ENCODE measurements around the gene RGS12. TPM values are rescaled to one million over a fixed set of nuclear protein-coding genes. Genes with fewer than 3 reads are reported as not detected.

RGS12 gene
- polyA plus RNA-seq, 2 donors = 54.3 to 62.9 TPM

DNA sequence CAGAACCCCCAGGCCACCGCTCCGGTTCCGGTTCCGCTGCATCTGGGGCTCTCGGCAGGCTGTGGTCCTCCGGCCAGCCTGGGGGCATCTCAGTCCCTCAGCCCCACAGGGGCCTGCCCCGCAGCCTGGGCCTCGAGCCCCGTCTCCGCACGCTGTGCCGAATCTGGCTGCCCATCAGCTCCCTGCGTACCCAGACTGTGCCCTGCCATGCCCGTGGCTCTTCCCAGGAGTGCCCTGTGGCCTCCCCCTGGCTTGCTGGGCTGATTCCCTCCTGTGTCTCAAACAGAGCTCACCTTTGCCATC, 44.7 kb upstream of the RGS12 start:
- Histone ChIP-seq H3K27ac (ENCODE audit: low read depth in 2 of 2, low read length in 1 of 2) (no peak overlapping the region), H3K4me3 (ENCODE audit: low read depth in 1 of 2, low read length in 2 of 2) (no peak overlapping the region)
- WGBS, 2 donors = 90 to 95% methylated on average over 10 to 14 of the region's 14 CpGs

DNA sequence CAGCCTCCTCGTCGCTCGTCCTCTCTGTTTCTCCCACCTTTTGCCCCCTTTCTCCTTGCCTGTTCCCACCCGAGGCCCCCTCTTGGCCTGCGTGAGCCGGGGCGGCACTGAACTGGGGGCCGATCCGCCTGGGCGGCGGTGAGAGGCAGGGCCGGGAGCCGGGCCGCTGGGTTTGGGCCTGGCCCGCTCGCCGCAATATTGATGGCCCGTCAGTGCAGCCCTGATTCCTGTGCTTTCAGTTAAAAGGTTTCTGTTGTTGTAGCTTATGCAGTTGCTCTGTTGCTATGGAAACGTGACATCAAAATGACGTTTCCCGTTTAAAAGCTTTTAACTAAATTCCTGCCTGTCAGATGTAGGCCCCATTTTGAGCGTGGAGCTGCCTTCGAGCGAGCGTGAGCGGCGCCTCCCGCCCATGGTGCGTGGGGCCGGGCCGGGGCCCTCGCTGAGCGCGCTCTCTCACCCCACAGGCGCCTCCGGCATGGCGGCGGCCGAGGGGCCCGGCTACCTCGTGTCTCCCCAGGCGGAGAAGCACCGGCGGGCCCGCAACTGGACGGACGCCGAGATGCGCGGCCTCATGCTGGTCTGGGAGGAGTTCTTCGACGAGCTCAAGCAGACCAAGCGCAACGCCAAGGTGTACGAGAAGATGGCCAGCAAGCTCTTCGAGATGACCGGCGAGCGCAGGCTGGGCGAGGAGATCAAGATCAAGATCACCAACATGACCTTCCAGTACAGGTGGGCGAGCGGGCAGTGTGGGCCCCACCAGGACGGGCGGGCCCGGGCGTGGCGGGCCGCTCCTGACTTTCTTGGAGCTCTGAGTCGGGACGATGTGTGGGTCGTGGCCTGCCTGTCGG, 43.8 kb upstream of the RGS12 start, which contains the start of gene MSANTD1:
MSANTD1 (plus strand) TSS at position 349 of the 851 bp plus-strand sequence; CDS start at position 413, 64 bp downstream.
- no peak within 1 kb of the TSS for H3K27ac ChIP-seq (ENCODE audit: low read depth in 2 of 2, low read length in 1 of 2)

More for the DNA sequence above, 44.7 kb upstream of the RGS12 start:
- Histone ChIP-seq H3K27me3 (ENCODE audit: control insufficient read depth in 1 of 2, insufficient read depth in 2 of 2, low read length in 2 of 2) (no peaks in the 10 kb centered on the region), H3K9me3 (ENCODE audit: control insufficient read depth in 2 of 2, insufficient read depth in 1 of 2, low read depth in 1 of 2, low read length in 1 of 2) (no peaks in the 10 kb centered on the region), H3K36me3 (ENCODE audit: control insufficient read depth in 2 of 2, insufficient read depth in 2 of 2, low read length in 1 of 2) (peaks cover 0 to 2% of the 10 kb centered on the region in 2 donors), H3K4me1 (ENCODE audit: control insufficient read depth in 2 of 2, insufficient read depth in 2 of 2, low read length in 1 of 2) (peaks cover 0 to 3% of the 10 kb centered on the region in 2 donors)

DNA sequence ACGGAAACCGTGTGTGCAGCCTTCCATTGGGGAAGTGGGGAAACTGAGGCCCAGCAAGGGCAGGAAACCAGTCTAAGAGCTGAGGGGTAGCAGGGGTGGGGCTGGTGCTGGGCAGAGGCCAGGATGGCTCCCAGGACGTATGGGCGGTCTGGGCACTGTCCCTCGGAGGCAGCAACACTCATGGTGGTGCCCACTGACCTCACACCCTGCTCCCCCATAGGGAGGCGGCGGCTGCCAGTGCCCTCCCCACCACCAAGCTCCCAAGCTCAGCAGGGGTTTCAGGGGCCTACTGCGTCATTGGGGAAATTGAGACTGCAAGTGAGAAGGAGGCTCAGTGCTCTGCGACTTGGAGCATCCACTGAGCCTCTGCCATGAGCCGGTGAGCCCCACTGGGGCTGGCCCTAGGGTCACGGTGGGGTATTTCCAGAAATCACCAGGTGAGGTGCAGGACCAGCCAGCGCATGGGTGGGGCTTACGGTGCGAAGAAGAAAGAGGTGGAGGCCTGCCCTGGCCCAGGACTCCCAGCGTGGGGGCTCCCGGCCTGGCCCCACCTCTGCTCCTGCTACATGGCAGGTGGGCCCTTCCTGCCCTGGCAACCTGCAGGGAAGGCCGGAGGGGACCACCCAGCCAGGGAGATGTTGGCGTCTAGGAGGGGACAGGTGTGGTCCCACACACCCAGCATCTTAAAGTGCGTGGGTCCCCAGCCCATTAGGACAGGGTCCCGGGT, 42.9 kb upstream of the RGS12 start:
- Histone ChIP-seq H3K27me3 (ENCODE audit: control insufficient read depth in 1 of 2, insufficient read depth in 2 of 2, low read length in 2 of 2) (no peaks in the 10 kb centered on the region), H3K27ac (ENCODE audit: low read depth in 2 of 2, low read length in 1 of 2) (no peak overlapping the region), H3K9me3 (ENCODE audit: control insufficient read depth in 2 of 2, insufficient read depth in 1 of 2, low read depth in 1 of 2, low read length in 1 of 2) (no peaks in the 10 kb centered on the region), H3K4me3 (ENCODE audit: low read depth in 1 of 2, low read length in 2 of 2) (no peak overlapping the region), H3K4me1 (ENCODE audit: control insufficient read depth in 2 of 2, insufficient read depth in 2 of 2, low read length in 1 of 2) (peaks cover 0 to 3% of the 10 kb centered on the region in 2 donors), H3K36me3 (ENCODE audit: control insufficient read depth in 2 of 2, insufficient read depth in 2 of 2, low read length in 1 of 2) (peaks cover 0 to 5% of the 10 kb centered on the region in 2 donors)
- 90 to 94% methylated on average over 20 of the region's 20 CpGs for WGBS, 2 donors

More for the DNA sequence above, 43.8 kb upstream of the RGS12 start, which contains the start of gene MSANTD1:
- no peaks in the 10 kb centered on the region for H3K27me3 ChIP-seq (ENCODE audit: control insufficient read depth in 1 of 2, insufficient read depth in 2 of 2, low read length in 2 of 2)
- 88 to 89% methylated on average over 70 to 72 of the region's 72 CpGs for WGBS, 2 donors
- peaks cover 0 to 2% of the 10 kb centered on the region in 2 donors for H3K36me3 ChIP-seq (ENCODE audit: control insufficient read depth in 2 of 2, insufficient read depth in 2 of 2, low read length in 1 of 2)
- H3K4me3 ChIP-seq (ENCODE audit: low read depth in 1 of 2, low read length in 2 of 2) = no peak within 1 kb of the TSS
- H3K4me1 ChIP-seq (ENCODE audit: control insufficient read depth in 2 of 2, insufficient read depth in 2 of 2, low read length in 1 of 2) = peaks cover 0 to 3% of the 10 kb centered on the region in 2 donors
- H3K9me3 ChIP-seq (ENCODE audit: control insufficient read depth in 2 of 2, insufficient read depth in 1 of 2, low read depth in 1 of 2, low read length in 1 of 2) = no peaks in the 10 kb centered on the region

DNA sequence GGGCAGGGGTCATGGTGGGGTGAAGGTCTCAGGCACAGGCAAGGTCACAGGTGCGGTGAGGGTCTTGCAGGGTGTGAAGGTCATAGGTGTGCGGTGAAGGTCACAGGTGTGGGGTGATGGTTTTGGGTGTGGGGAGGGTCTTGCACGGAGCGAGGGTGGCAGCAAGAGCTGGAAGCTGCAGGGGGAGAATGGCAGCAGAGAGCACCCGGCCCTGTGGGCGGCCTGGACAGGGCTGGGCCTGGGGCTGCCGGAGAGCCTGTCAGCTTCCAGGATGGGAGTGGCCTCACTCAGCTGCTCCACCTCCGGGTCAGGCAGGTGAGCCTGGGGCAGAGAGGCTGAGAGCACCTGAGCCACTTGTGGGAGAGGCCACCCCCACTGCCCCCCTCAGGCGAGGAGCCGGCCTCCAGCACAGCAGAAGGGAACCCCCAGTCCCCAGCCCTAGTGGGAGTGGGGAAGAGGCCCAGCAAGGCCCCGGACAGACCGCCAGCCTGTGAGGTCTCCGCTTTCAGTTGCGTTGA, 42.3 kb upstream of the RGS12 start:
- Histone ChIP-seq H3K4me1 (ENCODE audit: control insufficient read depth in 2 of 2, insufficient read depth in 2 of 2, low read length in 1 of 2) (peaks cover 0 to 3% of the 10 kb centered on the region in 2 donors), H3K27ac (ENCODE audit: low read depth in 2 of 2, low read length in 1 of 2) (no peak overlapping the region), H3K27me3 (ENCODE audit: control insufficient read depth in 1 of 2, insufficient read depth in 2 of 2, low read length in 2 of 2) (no peaks in the 10 kb centered on the region), H3K36me3 (ENCODE audit: control insufficient read depth in 2 of 2, insufficient read depth in 2 of 2, low read length in 1 of 2) (peaks cover 0 to 5% of the 10 kb centered on the region in 2 donors), H3K4me3 (ENCODE audit: low read depth in 1 of 2, low read length in 2 of 2) (no peak overlapping the region), H3K9me3 (ENCODE audit: control insufficient read depth in 2 of 2, insufficient read depth in 1 of 2, low read depth in 1 of 2, low read length in 1 of 2) (no peaks in the 10 kb centered on the region)
- 77 to 89% methylated on average over 13 to 14 of the region's 14 CpGs for WGBS, 2 donors

DNA sequence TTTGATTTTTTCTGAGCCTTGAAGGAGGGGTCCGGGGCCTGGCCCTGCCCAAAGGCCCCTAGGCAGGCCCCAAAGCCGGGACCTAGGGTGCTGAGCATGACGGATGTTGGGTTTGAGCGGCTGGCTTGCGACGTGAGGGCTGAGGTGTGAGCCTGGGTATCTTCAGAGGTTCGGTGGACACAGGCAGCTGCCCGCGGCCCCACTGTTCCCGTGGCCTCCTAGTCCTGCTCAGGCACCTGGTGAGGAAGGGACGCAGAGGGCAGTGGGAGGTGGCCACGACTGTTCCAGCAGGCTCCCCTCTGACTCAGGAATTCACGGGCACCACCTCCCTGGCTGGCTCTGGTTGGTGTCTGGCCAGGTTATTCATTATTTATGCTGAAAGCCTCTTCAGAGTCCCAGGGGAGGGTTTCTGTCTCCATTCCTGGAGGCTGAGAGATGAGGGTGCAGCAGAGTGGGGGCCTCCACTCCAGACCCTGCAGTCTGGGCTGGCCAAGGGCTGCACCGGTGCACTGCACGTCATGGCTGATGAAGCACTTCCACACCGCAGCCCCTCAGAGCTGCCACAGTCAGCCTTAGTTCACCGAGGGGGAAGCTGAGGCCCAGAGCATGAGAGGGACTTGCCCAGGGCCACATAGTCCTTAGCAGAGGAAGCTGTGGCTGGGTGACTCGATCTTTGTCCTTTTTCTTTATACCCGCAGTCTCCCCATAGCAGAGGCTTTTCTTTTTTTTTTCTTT, 41.7 kb upstream of the RGS12 start:
- 88 to 90% methylated on average over 19 of the region's 19 CpGs for WGBS, 2 donors
- Histone ChIP-seq H3K36me3 (ENCODE audit: control insufficient read depth in 2 of 2, insufficient read depth in 2 of 2, low read length in 1 of 2) (peaks cover 0 to 10% of the 10 kb centered on the region in 2 donors), H3K9me3 (ENCODE audit: control insufficient read depth in 2 of 2, insufficient read depth in 1 of 2, low read depth in 1 of 2, low read length in 1 of 2) (no peaks in the 10 kb centered on the region), H3K27me3 (ENCODE audit: control insufficient read depth in 1 of 2, insufficient read depth in 2 of 2, low read length in 2 of 2) (no peaks in the 10 kb centered on the region), H3K4me1 (ENCODE audit: control insufficient read depth in 2 of 2, insufficient read depth in 2 of 2, low read length in 1 of 2) (peaks cover 0 to 3% of the 10 kb centered on the region in 2 donors), H3K27ac (ENCODE audit: low read depth in 2 of 2, low read length in 1 of 2) (no peak overlapping the region), H3K4me3 (ENCODE audit: low read depth in 1 of 2, low read length in 2 of 2) (no peak overlapping the region)

DNA sequence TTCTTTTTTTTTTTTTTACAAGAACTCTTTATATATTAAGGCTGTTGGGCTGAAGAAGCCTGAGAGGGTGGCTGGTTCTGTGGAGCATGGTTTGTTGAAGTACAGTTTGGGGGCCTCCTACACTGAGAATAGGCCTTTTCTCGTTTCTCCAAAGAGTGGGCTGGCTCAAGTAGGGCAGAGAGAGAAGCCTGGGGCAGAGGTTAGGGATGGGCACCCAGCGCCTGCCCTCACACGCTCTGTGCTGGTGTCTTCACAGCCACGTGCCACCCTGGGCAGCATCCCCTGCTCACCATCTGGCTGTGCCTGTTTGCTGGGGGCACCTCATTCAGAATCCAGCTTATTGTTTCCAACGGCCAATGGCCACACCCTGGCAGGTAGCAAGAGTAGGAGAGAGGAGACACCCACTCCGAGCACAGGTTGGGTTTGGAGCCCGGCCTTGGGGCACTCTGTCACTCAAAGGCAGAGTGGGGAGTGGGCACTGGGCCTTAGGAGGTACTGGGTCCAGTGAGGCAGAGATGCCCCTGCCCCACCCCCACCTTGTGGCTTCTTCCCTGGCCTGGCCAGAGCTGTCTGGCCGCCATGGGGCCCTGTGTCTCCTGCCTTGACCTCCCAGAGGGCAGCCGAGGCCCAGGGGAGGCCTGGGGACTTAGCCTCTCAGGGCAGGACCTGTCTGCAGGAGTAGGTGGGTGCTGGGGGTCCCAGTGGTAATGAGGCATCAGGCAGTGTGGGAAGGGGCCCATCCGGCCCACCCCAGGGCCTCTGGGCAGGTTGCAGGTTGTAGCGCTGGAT, 40.9 kb upstream of the RGS12 start:
- Histone ChIP-seq H3K27ac (ENCODE audit: low read depth in 2 of 2, low read length in 1 of 2) (no peak overlapping the region), H3K36me3 (ENCODE audit: control insufficient read depth in 2 of 2, insufficient read depth in 2 of 2, low read length in 1 of 2) (peaks cover 0 to 10% of the 10 kb centered on the region in 2 donors), H3K27me3 (ENCODE audit: control insufficient read depth in 1 of 2, insufficient read depth in 2 of 2, low read length in 2 of 2) (no peaks in the 10 kb centered on the region), H3K4me3 (ENCODE audit: low read depth in 1 of 2, low read length in 2 of 2) (no peak overlapping the region), H3K9me3 (ENCODE audit: control insufficient read depth in 2 of 2, insufficient read depth in 1 of 2, low read depth in 1 of 2, low read length in 1 of 2) (no peaks in the 10 kb centered on the region), H3K4me1 (ENCODE audit: control insufficient read depth in 2 of 2, insufficient read depth in 2 of 2, low read length in 1 of 2) (no peaks in the 10 kb centered on the region)
- 86 to 87% methylated on average over 11 of the region's 11 CpGs for WGBS, 2 donors

DNA sequence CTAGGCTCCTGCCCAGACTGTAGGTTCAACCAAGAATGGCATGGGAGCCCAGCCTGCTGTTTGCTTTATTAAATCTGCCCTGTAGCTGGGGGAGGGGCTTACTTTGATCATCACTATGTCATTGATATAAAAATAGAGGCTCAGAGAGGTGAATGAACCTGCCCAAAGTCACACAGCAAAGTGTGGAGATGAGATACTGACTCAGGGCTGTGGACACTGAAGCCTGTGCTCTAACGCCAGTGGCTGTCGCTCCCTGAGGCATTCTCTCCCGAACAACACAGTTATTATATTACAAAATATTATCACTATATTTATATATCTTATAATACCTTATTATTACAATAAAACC, 40.4 kb upstream of the RGS12 start:
- H3K27me3 ChIP-seq (ENCODE audit: control insufficient read depth in 1 of 2, insufficient read depth in 2 of 2, low read length in 2 of 2) = no peaks in the 10 kb centered on the region
- H3K4me1 ChIP-seq (ENCODE audit: control insufficient read depth in 2 of 2, insufficient read depth in 2 of 2, low read length in 1 of 2) = no peaks in the 10 kb centered on the region
- no peaks in the 10 kb centered on the region for H3K9me3 ChIP-seq (ENCODE audit: control insufficient read depth in 2 of 2, insufficient read depth in 1 of 2, low read depth in 1 of 2, low read length in 1 of 2)
- 95 to 96% methylated on average over 3 of the region's 3 CpGs for WGBS, 2 donors
- H3K36me3 ChIP-seq (ENCODE audit: control insufficient read depth in 2 of 2, insufficient read depth in 2 of 2, low read length in 1 of 2) = peaks cover 0 to 10% of the 10 kb centered on the region in 2 donors
- no peak overlapping the region for H3K27ac ChIP-seq (ENCODE audit: low read depth in 2 of 2, low read length in 1 of 2)
- H3K4me3 ChIP-seq (ENCODE audit: low read depth in 1 of 2, low read length in 2 of 2) = no peak overlapping the region

DNA sequence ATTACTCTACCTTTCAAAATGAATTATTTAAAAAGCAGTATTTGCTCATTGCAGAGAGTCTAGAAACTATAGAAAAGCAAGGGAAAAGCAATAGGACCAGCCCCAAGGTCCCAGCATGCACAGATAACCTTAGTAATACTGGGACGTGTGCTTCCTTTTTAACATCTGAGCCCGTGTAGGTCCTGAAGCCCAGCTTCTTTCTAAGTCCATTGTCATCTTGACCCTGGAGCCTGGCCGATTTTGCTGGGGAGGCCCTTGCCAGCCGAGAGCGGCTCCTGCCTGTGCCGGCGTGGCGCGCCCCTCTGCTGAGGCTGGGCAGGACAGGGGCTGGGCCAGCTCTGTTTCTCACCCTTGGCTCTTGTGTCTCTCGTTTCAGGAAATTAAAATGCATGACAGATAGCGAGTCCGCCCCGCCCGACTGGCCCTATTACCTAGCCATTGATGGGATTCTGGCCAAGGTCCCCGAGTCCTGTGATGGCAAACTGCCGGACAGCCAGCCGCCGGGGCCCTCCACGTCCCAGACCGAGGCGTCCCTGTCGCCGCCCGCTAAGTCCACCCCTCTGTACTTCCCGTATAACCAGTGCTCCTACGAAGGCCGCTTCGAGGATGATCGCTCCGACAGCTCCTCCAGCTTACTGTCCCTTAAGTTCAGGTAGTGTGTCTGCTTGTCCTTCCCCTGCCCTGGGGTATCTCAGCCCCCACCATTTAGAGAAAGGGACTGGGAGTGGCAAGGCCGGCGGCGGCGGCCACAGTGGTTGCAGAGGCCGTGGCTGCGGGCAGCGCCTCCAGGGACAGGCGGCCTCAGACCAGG, 39.8 kb upstream of the RGS12 start:
- 88% methylated on average over 38 of the region's 38 CpGs for WGBS, 2 donors
- no peak overlapping the region for H3K27ac ChIP-seq (ENCODE audit: low read depth in 2 of 2, low read length in 1 of 2)
- no peaks in the 10 kb centered on the region for H3K9me3 ChIP-seq (ENCODE audit: control insufficient read depth in 2 of 2, insufficient read depth in 1 of 2, low read depth in 1 of 2, low read length in 1 of 2)
- H3K4me1 ChIP-seq (ENCODE audit: control insufficient read depth in 2 of 2, insufficient read depth in 2 of 2, low read length in 1 of 2) = no peaks in the 10 kb centered on the region
- H3K4me3 ChIP-seq (ENCODE audit: low read depth in 1 of 2, low read length in 2 of 2) = no peak overlapping the region
- peaks cover 0 to 10% of the 10 kb centered on the region in 2 donors for H3K36me3 ChIP-seq (ENCODE audit: control insufficient read depth in 2 of 2, insufficient read depth in 2 of 2, low read length in 1 of 2)
- H3K27me3 ChIP-seq (ENCODE audit: control insufficient read depth in 1 of 2, insufficient read depth in 2 of 2, low read length in 2 of 2) = no peaks in the 10 kb centered on the region
